HG03354 (cell line): ENCODE data around the gene CCDC63.
"Not testable (repeated sequence)": the region's sequence is repeated elsewhere in the genome, so short reads cannot be mapped to it uniquely, and the experiment has no call there.

Source experiments
- ATAC-seq: cut with Tn5 transposase; IDR thresholded peaks from one replicate; pipeline ENCODE4 v1.9.1; 2021; ENCODE audit warnings: mild to moderate bottlenecking; ENCODE audit not compliant: unreplicated experiment, poor library complexity, severe bottlenecking

The CCDC63 gene

GRCh38 chr12:110841007-110841406 lies 5.8 kb upstream of the CCDC63 start:
- ATAC-seq = no peak

GRCh38 chr12:110844131-110844530 lies 2.7 kb upstream of the CCDC63 start:
- ATAC-seq = no peak

- no peak for ATAC-seq
Measured at GRCh38 chr12:110844551-110845338, 2.0 kb upstream of the CCDC63 start.

- ATAC-seq = no peak
Measured at GRCh38 chr12:110845339-110845682, 1.5 kb upstream of the CCDC63 start.

GRCh38 chr12:110848314-110848923 lies 1.6 kb downstream of the CCDC63 start:
- ATAC-seq = no peak

- no peak for ATAC-seq
Measured at GRCh38 chr12:110849221-110849620, 2.4 kb downstream of the CCDC63 start.

- ATAC-seq = no peak
Measured at GRCh38 chr12:110849748-110850403, 3.1 kb downstream of the CCDC63 start.

- ATAC-seq = no peak
Measured at GRCh38 chr12:110850762-110851161, 4.0 kb downstream of the CCDC63 start.

GRCh38 chr12:110853836-110854235 lies 7.0 kb downstream of the CCDC63 start:
- ATAC-seq = no peak

- ATAC-seq = no peak
Measured at GRCh38 chr12:110856542-110856941, 9.8 kb downstream of the CCDC63 start.

- ATAC-seq = no peak
Measured at GRCh38 chr12:110857528-110857927, 10.7 kb downstream of the CCDC63 start.

- ATAC-seq = not testable (repeated sequence)
Measured at GRCh38 chr12:110857954-110858353, 11.2 kb downstream of the CCDC63 start.

- no peak for ATAC-seq
Measured at GRCh38 chr12:110858848-110859247, 12.1 kb downstream of the CCDC63 start.

- no peak for ATAC-seq
Measured at GRCh38 chr12:110860833-110861296, 14.1 kb downstream of the CCDC63 start.

- no peak for ATAC-seq
Measured at GRCh38 chr12:110861729-110862128, 14.9 kb downstream of the CCDC63 start.

- ATAC-seq = no peak
Measured at GRCh38 chr12:110862329-110862728, 15.5 kb downstream of the CCDC63 start.

- no peak for ATAC-seq
Measured at GRCh38 chr12:110863161-110863560, 16.4 kb downstream of the CCDC63 start.

GRCh38 chr12:110865521-110865920 lies 18.7 kb downstream of the CCDC63 start:
- ATAC-seq = no peak

GRCh38 chr12:110869026-110869425 lies 22.2 kb downstream of the CCDC63 start:
- no peak for ATAC-seq

GRCh38 chr12:110869803-110870202 lies 23.0 kb downstream of the CCDC63 start:
- ATAC-seq = no peak

- no peak for ATAC-seq
Measured at GRCh38 chr12:110872100-110872499, 25.3 kb downstream of the CCDC63 start.
